Immature natural killer cell (primary cell): ENCODE results near the gene KLHL29. TPM values are rescaled to one million over a fixed set of nuclear protein-coding genes. Genes with fewer than 3 reads are reported as not detected.

ENCODE experiments used
- DNase-seq, 3 donors: peaks; one replicate each; pipeline ENCODE4 v3.0.0; 2022; ENCODE audit warnings: mixed read lengths in 1 of 3
- H3K27ac Mint-ChIP-seq, 6 donors: one replicate each; pipeline ENCODE4 v1.8.0; 2020; ENCODE audit warnings: mixed read lengths in 6 of 6, mild to moderate bottlenecking in 5 of 6, inconsistent platforms in 4 of 6, moderate library complexity in 3 of 6
- H3K27me3 Mint-ChIP-seq, 3 donors: one replicate each; pipeline ENCODE4 v1.8.0; 2020 to 2021; ENCODE audit warnings: low read depth in 3 of 3, mild to moderate bottlenecking in 3 of 3, mixed read lengths in 3 of 3, moderate library complexity in 3 of 3, inconsistent platforms in 1 of 3
- H3K36me3 Mint-ChIP-seq, 3 donors: one replicate each; pipeline ENCODE4 v1.8.0; 2020; ENCODE audit warnings: mixed read lengths in 3 of 3, inconsistent platforms in 2 of 3, mild to moderate bottlenecking in 2 of 3
- H3K4me1 Mint-ChIP-seq, 2 donors: one replicate each; pipeline ENCODE4 v1.8.0; 2020; ENCODE audit warnings: inconsistent platforms in 2 of 2, mild to moderate bottlenecking in 2 of 2, mixed read lengths in 2 of 2, moderate library complexity in 1 of 2
- H3K4me3 Mint-ChIP-seq, 5 donors: one replicate each; pipeline ENCODE4 v1.8.0; 2020; ENCODE audit warnings: mild to moderate bottlenecking in 5 of 5, mixed read lengths in 5 of 5, inconsistent platforms in 3 of 5, moderate library complexity in 3 of 5
- H3K9me3 Mint-ChIP-seq, 6 donors: one replicate each; pipeline ENCODE4 v1.8.0; 2020; ENCODE audit warnings: mild to moderate bottlenecking in 6 of 6, mixed read lengths in 6 of 6, inconsistent platforms in 4 of 6, moderate library complexity in 3 of 6
- polyA plus RNA-seq, 3 donors: library from polyadenylated mRNA; unstranded; fragments of 300-500 nt; fragmentation: Illumina TruSeq; gene quantifications; one replicate each; pipeline ENCODE4 v1.2.3, GENCODE V29; 2021

Gene KLHL29
- polyA plus RNA-seq, 3 donors from 2014 or later: 0.02 to 0.41 TPM; not detected in 1

- no peak for DNase-seq
- Mint-ChIP-seq H3K27me3 (peaks cover 0 to 7% (median 4%) of the 10 kb centered on the region in 3 donors), H3K9me3 (no peaks in the 10 kb centered on the region), H3K4me3 (no peak overlapping the region), H3K4me1 (peaks cover 13 to 19% of the 10 kb centered on the region in 2 donors), H3K36me3 (peaks cover 12 to 30% (median 19%) of the 10 kb centered on the region in 3 donors), H3K27ac (peak overlapping the region in 2 of 6 donors; percentile 40 to 56)
These were observed 321.0 kb downstream of the KLHL29 start for GRCh38 chr2:23705771-23706612.

GRCh38 chr2:23706613-23707078 is 321.7 kb downstream of the KLHL29 start:
- H3K36me3 Mint-ChIP-seq: peaks cover 10 to 28% (median 16%) of the 10 kb centered on the region in 3 donors
- H3K4me3 Mint-ChIP-seq: no peak overlapping the region
- H3K27ac Mint-ChIP-seq: no peak overlapping the region
- no peaks in the 10 kb centered on the region for H3K9me3 Mint-ChIP-seq
- peaks cover 13 to 19% of the 10 kb centered on the region in 2 donors for H3K4me1 Mint-ChIP-seq
- H3K27me3 Mint-ChIP-seq: peaks cover 0 to 3% (median 2%) of the 10 kb centered on the region in 3 donors
- no peak for DNase-seq

- H3K4me3 Mint-ChIP-seq: no peak overlapping the region
- H3K4me1 Mint-ChIP-seq: peaks cover 13 to 19% of the 10 kb centered on the region in 2 donors
- H3K27ac Mint-ChIP-seq: no peak overlapping the region
- H3K27me3 Mint-ChIP-seq: peaks cover 0 to 3% (median 2%) of the 10 kb centered on the region in 3 donors
- H3K36me3 Mint-ChIP-seq: peaks cover 10 to 31% (median 16%) of the 10 kb centered on the region in 3 donors
- H3K9me3 Mint-ChIP-seq: no peaks in the 10 kb centered on the region
- DNase-seq: no peak
These were observed 322.1 kb downstream of the KLHL29 start for GRCh38 chr2:23707096-23707495.

GRCh38 chr2:23708771-23709170 is 323.8 kb downstream of the KLHL29 start:
- Mint-ChIP-seq H3K36me3 (peaks cover 4 to 31% (median 16%) of the 10 kb centered on the region in 3 donors), H3K4me1 (peaks cover under 1 to 2% of the 10 kb centered on the region in 2 donors), H3K27ac (no peak overlapping the region), H3K27me3 (peaks cover 0 to 2% (median 1%) of the 10 kb centered on the region in 3 donors), H3K9me3 (no peaks in the 10 kb centered on the region), H3K4me3 (no peak overlapping the region)
- DNase-seq: no peak

- H3K27ac Mint-ChIP-seq: no peak overlapping the region
These were observed 324.3 kb downstream of the KLHL29 start for GRCh38 chr2:23709311-23709710.

GRCh38 chr2:23711979-23712755 is 327.2 kb downstream of the KLHL29 start:
- Mint-ChIP-seq H3K4me3 (no peak overlapping the region), H3K27ac (no peak overlapping the region), H3K27me3 (no peaks in the 10 kb centered on the region), H3K36me3 (peaks cover 5 to 17% (median 9%) of the 10 kb centered on the region in 3 donors), H3K9me3 (no peaks in the 10 kb centered on the region), H3K4me1 (no peaks in the 10 kb centered on the region)
- no peak for DNase-seq

More at GRCh38 chr2:23709311-23709710, 324.3 kb downstream of the KLHL29 start:
- peaks cover 0 to 2% (median 1%) of the 10 kb centered on the region in 3 donors for H3K27me3 Mint-ChIP-seq
- no peak for DNase-seq
- no peak overlapping the region for H3K4me3 Mint-ChIP-seq
- peaks cover 4 to 31% (median 16%) of the 10 kb centered on the region in 3 donors for H3K36me3 Mint-ChIP-seq
- no peaks in the 10 kb centered on the region for H3K4me1 Mint-ChIP-seq
- H3K9me3 Mint-ChIP-seq: no peaks in the 10 kb centered on the region

DNA sequence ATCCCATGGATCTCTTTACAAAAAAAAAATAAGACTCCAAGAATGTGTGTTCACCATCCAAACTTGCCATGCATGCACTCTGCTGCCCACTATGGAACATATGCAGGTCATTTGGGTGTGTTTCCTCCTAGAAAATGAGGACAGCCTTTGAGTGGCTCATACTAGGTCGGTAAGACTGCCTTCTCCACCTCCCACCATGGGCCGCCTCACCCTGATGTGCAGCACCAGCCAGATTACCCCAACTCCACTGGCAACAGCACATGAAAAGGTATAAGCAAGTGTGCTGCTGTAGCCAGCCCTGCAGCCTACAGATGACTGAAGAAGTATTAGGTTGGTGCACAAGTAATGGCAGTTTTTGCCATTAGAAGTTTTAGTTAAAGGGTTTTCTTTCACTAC is 327.8 kb downstream of the KLHL29 start:
- Mint-ChIP-seq H3K36me3 (peaks cover 11 to 13% (median 13%) of the 10 kb centered on the region in 3 donors), H3K4me3 (no peak overlapping the region), H3K27me3 (peaks cover 0 to 1% (median 0%) of the 10 kb centered on the region in 3 donors), H3K27ac (no peak overlapping the region), H3K4me1 (no peaks in the 10 kb centered on the region), H3K9me3 (no peaks in the 10 kb centered on the region)
- DNase-seq: no peak

DNA sequence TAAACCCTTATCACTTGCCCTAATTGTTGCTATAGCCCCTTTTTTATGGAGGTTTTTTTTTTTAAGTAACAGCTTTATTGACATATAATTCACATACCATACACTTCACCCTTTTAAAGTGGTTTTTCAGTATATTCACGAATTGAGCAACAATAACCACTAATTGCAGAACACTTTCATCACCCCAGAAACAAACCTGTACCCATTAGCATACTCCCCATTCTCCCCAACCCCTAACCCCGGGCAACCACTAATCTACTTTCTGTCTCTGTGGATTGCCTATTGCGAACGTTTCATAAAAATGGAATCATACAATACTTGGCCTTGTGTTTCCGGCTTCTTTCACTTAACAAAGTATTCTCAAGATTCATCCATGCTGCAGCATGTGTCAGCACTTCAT is 328.4 kb downstream of the KLHL29 start:
- Mint-ChIP-seq H3K27ac (no peak overlapping the region), H3K36me3 (peaks cover 11 to 14% (median 13%) of the 10 kb centered on the region in 3 donors), H3K27me3 (peaks cover 0 to 1% (median 0%) of the 10 kb centered on the region in 3 donors), H3K9me3 (no peaks in the 10 kb centered on the region), H3K4me1 (no peaks in the 10 kb centered on the region), H3K4me3 (no peak overlapping the region)
- DNase-seq: no peak

GRCh38 chr2:23718931-23719700 is 334.1 kb downstream of the KLHL29 start:
- H3K36me3 Mint-ChIP-seq: peaks cover 31 to 40% (median 31%) of the 10 kb centered on the region in 3 donors

DNA sequence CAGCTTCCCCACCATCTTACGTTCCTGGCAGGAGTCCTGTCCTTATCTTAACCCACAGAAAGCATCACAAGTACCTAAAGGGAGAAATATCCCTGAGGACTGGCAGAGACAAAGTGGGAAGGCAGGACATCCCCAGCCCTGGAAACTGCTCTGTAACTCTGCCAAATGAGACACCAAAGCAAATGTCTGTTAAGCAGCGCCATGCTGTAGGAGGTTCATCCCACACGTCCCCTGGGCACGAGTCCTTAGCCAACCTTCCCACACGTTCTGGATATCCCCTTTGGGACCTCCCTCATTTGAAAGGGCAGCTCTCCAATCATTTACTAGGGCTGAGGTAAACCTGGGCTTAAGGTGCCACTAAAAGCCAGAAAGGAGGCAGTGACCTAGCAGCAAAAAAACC is 334.7 kb downstream of the KLHL29 start:
- no peak for DNase-seq
- Mint-ChIP-seq H3K27ac (no peak overlapping the region), H3K27me3 (peaks cover 0 to 1% (median 0%) of the 10 kb centered on the region in 3 donors), H3K4me1 (no peaks in the 10 kb centered on the region), H3K9me3 (peaks cover 10 to 23% (median 13%) of the 10 kb centered on the region in 6 donors), H3K36me3 (peaks cover 35 to 46% (median 36%) of the 10 kb centered on the region in 3 donors), H3K4me3 (no peak overlapping the region)

More at GRCh38 chr2:23718931-23719700, 334.1 kb downstream of the KLHL29 start:
- Mint-ChIP-seq H3K4me1 (no peaks in the 10 kb centered on the region), H3K4me3 (no peak overlapping the region), H3K27me3 (peaks cover 0 to 1% (median 0%) of the 10 kb centered on the region in 3 donors), H3K27ac (peak overlapping the region in 1 of 6 donors; percentile 57), H3K9me3 (peaks cover 10 to 23% (median 13%) of the 10 kb centered on the region in 6 donors)
- DNase-seq: no peak

- no peak for DNase-seq
- Mint-ChIP-seq H3K27ac (peak overlapping the region in 1 of 6 donors; percentile 56), H3K4me1 (no peaks in the 10 kb centered on the region), H3K27me3 (peaks cover 0 to 1% (median 0%) of the 10 kb centered on the region in 3 donors), H3K4me3 (no peak overlapping the region), H3K36me3 (peaks cover 45 to 56% (median 46%) of the 10 kb centered on the region in 3 donors), H3K9me3 (peaks cover 10 to 23% (median 13%) of the 10 kb centered on the region in 6 donors)
These were observed 335.9 kb downstream of the KLHL29 start for GRCh38 chr2:23720705-23721453.

GRCh38 chr2:23721454-23721826 is 336.5 kb downstream of the KLHL29 start:
- Mint-ChIP-seq H3K27ac (no peak overlapping the region), H3K27me3 (peaks cover 0 to 1% (median 0%) of the 10 kb centered on the region in 3 donors), H3K4me1 (no peaks in the 10 kb centered on the region), H3K4me3 (no peak overlapping the region), H3K9me3 (peaks cover 10 to 23% (median 13%) of the 10 kb centered on the region in 6 donors), H3K36me3 (peaks cover 47 to 59% (median 47%) of the 10 kb centered on the region in 3 donors)
- DNase-seq: no peak
